GM19193 (cell line): ENCODE measurements around the gene TJP1.

ENCODE experiments used
- POLR2A ChIP-seq: IDR thresholded peaks from 4 replicates; pipeline ENCODE4 v1.6.1; 2011; ENCODE audit not compliant: insufficient read depth, insufficient read length; ENCODE audit errors: extremely low read depth

The TJP1 gene

GRCh38 chr15:29711531-29711930 lies 110.7 kb downstream of the TJP1 start:
- TF ChIP-seq POLR2A: no peak

- TF ChIP-seq POLR2A: no peak
Observed at GRCh38 chr15:29708519-29708918, 113.7 kb downstream of the TJP1 start.

DNA sequence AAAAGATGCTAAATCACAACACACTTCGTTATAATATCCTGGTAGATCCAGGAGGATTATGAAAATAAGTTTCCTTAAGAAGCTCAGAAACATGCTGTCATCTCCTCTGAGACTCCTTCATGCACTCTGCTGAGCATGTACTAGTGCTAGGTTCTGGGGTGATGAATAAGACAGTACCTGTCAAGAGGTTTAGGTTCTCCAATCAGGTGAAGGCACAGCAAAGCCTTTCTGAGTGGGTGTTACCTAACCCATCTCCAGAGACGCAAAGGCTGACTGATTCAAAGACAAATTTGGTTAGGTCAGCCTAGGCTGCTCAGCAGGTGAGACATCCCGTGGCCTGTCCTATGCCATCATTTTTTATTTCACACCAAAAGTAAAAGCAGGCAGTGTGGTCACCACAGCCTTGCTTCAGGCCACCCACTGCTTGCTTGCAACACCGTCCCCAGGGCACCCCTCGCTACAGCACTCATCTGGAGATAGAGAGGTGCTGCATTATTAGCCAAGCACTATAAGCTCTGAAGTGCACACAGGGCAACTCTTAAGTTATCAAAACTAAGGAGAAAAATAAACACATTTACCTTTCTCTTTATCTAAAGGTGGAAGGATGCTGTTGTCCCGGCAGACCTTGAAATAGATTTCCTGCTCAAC lies 117.2 kb downstream of the TJP1 start:
- no peak for TF ChIP-seq POLR2A

DNA sequence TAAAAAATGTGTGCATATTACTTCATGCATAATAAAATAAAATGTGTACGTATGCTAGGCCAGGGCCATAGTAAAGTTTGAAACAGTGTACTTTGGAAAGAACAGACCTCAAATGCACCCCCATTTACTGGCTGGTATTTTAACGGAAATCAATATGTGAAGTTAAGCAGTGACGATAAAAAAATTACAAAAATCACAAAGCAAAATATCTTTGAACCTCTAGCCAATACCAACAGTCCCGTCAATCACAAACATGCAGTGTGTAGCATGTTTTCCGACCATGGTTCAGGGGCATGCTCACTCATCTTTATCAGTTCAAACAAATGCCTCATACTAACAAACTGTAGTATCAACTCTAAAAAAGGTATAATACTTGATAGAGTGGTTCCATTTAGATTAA lies 121.1 kb downstream of the TJP1 start:
- TF ChIP-seq POLR2A: no peak

DNA sequence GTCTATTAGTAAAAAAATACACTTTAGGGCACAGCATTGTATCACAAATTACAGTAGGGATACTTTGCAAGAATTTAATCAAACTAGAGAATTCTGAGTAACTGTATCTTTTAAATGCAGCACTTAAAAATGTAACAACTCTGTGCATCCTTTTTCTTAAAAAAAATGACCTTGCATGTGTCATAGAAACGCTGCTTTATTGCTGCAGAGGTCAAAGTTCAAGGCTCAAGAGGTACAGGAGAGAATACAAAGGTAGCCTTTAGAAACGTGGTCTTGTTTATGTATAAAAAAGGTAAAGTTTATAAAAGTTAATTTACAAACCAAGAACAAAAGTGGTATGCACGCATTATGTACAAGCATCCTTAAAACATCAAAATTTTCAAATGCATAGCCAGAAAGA lies 122.0 kb downstream of the TJP1 start:
- TF ChIP-seq POLR2A: no peak

DNA sequence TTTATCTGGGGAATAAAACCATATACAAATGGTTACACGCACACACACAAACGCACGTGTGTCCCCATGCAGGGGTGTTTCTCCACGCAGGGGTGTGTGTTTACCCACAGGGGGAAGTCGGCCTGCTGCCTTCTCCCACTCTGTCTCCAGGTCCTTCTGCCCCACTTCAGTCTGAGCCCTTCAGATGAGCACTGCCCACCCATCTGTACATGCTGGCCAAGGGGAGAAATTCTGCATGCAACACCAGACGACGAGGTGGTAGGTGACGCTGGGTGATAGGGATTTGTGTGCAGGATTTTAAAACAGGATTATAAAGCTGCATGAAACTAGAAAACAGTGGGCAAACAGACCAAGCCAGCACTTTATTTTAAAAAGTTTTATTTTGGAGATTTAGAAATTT lies 122.5 kb downstream of the TJP1 start:
- TF ChIP-seq POLR2A: no peak

GRCh38 chr15:29698030-29698701 lies 124.1 kb downstream of the TJP1 start:
- TF ChIP-seq POLR2A: no peak

- TF ChIP-seq POLR2A: no peak
Observed at GRCh38 chr15:29696950-29697738, 125.1 kb downstream of the TJP1 start.

- TF ChIP-seq POLR2A: no peak
Observed at GRCh38 chr15:29695489-29696167, 126.6 kb downstream of the TJP1 start.

DNA sequence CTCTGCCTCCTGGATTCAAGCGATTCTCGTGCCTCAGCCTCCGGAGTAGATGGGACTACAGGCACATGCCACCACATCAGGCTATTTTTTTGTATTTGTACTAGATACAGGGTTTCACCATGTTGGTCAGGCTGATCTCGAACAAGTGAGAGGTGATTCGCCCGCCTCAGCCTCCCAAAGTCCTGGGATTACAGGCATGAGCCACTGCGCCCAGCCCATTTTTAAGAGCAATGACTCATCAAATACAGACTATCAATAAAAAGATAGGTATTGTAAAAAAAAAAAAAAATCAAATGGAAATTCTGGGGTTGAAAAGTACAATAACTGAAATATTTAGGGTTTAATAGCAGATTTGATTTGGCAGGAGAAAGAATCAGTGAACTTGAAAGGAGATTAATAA lies 129.0 kb downstream of the TJP1 start:
- TF ChIP-seq POLR2A: no peak

DNA sequence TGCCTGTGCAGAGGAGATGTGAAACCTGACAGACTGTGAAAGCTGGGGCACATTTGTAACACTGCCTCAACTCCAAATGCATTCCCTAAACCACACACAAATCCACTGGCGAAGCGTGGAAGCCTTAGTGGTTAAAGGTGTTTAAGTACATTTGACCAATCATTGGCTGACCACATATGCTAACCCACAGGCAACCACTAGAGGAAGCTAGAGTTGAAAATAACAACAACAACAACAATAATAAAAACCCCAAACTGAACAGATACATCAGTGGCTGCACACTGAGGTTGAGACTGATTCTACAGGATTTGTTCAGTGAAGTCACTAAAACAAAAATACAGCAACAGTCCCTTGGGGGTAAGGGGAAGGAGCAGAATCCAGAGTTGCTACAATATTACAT lies 129.7 kb downstream of the TJP1 start:
- no peak for TF ChIP-seq POLR2A

GRCh38 chr15:29690765-29691475 lies 131.3 kb downstream of the TJP1 start:
- no peak for TF ChIP-seq POLR2A

- TF ChIP-seq POLR2A: no peak
Observed at GRCh38 chr15:29689287-29689986, 132.8 kb downstream of the TJP1 start.
